Measurements from ENCODE around the gene SUSD6. TPM values are rescaled to one million over a fixed set of nuclear protein-coding genes. Genes with fewer than 3 reads are reported as not detected.

SUSD6 gene
- total RNA-seq, 3 donors from 2014 or later (not counting 1 experiment from before 2014, with no cell fraction given), result 119 to 144 (median 140) TPM

GRCh38 chr14:69631509-69631908 lies 20.1 kb downstream of the SUSD6 start:
- H3K4me1 Mint-ChIP-seq, result peaks cover 97 to 98% of the 10 kb centered on the region in 2 donors
- H3K4me3 ChIP-seq (ENCODE audit: low read length), result no peak overlapping the region
- DNase-seq (no peak), ATAC-seq (no peak)
- WGBS (ENCODE audit: insufficient coverage), result 65% methylated on average over 2 of the region's 4 CpGs
- H3K27ac Mint-ChIP-seq, result peak overlapping the region; percentile 90 to 93
- no peak for TF ChIP-seq CTCF (IDR thresholded peaks at IDR 0.05)
- no peaks in the 10 kb centered on the region for H3K27me3 Mint-ChIP-seq (ENCODE audit: low read depth in 2 of 2)
- H3K27ac ChIP-seq (ENCODE audit: low read length), result no peak overlapping the region
- no peak overlapping the region for H3K4me3 Mint-ChIP-seq
- intact Hi-C loops (cut with micrococcal nuclease), result no loop called here
- no peaks in the 10 kb centered on the region for H3K9me3 ChIP-seq (ENCODE audit: control insufficient read depth, insufficient read depth, low read length)
- H3K9me3 Mint-ChIP-seq, result no peaks in the 10 kb centered on the region
- H3K4me1 ChIP-seq (ENCODE audit: control insufficient read depth, insufficient read depth, low read length), result peaks cover 64% of the 10 kb centered on the region
- H3K27me3 ChIP-seq (ENCODE audit: control insufficient read depth, insufficient read depth, low read length), result no peaks in the 10 kb centered on the region
- H3K36me3 Mint-ChIP-seq, result no peaks in the 10 kb centered on the region
- no peaks in the 10 kb centered on the region for H3K36me3 ChIP-seq (ENCODE audit: control insufficient read depth, insufficient read depth, low read length)

GRCh38 chr14:69632164-69632563 lies 20.8 kb downstream of the SUSD6 start:
- ATAC-seq (no peak), DNase-seq (no peak)
- Mint-ChIP-seq H3K27ac (peak overlapping the region; percentile 90 to 93), H3K36me3 (no peaks in the 10 kb centered on the region), H3K9me3 (no peaks in the 10 kb centered on the region), H3K4me3 (no peak overlapping the region), H3K4me1 (peaks cover 97 to 98% of the 10 kb centered on the region in 2 donors), H3K27me3 (ENCODE audit: low read depth in 2 of 2) (no peaks in the 10 kb centered on the region)
- Histone ChIP-seq H3K4me3 (ENCODE audit: low read length) (no peak overlapping the region), H3K27ac (ENCODE audit: low read length) (no peak overlapping the region), H3K36me3 (ENCODE audit: control insufficient read depth, insufficient read depth, low read length) (no peaks in the 10 kb centered on the region), H3K9me3 (ENCODE audit: control insufficient read depth, insufficient read depth, low read length) (no peaks in the 10 kb centered on the region), H3K4me1 (ENCODE audit: control insufficient read depth, insufficient read depth, low read length) (peaks cover 65% of the 10 kb centered on the region), H3K27me3 (ENCODE audit: control insufficient read depth, insufficient read depth, low read length) (no peaks in the 10 kb centered on the region)
- no peak for TF ChIP-seq CTCF (IDR thresholded peaks at IDR 0.05)
- intact Hi-C loops (cut with micrococcal nuclease), result no loop called here
- 57% methylated on average over 1 of the region's 4 CpGs for WGBS (ENCODE audit: insufficient coverage)

GRCh38 chr14:69632593-69633151 lies 21.3 kb downstream of the SUSD6 start:
- intact Hi-C loops (cut with micrococcal nuclease), result no loop called here
- Histone ChIP-seq H3K4me1 (ENCODE audit: control insufficient read depth, insufficient read depth, low read length) (peaks cover 65% of the 10 kb centered on the region), H3K9me3 (ENCODE audit: control insufficient read depth, insufficient read depth, low read length) (no peaks in the 10 kb centered on the region), H3K27me3 (ENCODE audit: control insufficient read depth, insufficient read depth, low read length) (no peaks in the 10 kb centered on the region), H3K4me3 (ENCODE audit: low read length) (no peak overlapping the region), H3K36me3 (ENCODE audit: control insufficient read depth, insufficient read depth, low read length) (no peaks in the 10 kb centered on the region), H3K27ac (ENCODE audit: low read length) (no peak overlapping the region)
- TF ChIP-seq CTCF (IDR thresholded peaks at IDR 0.05), result no peak
- no peak for ATAC-seq
- Mint-ChIP-seq H3K4me1 (peaks cover 98 to 100% of the 10 kb centered on the region in 2 donors), H3K36me3 (no peaks in the 10 kb centered on the region), H3K4me3 (peak overlapping the region; percentile 14), H3K27me3 (ENCODE audit: low read depth in 2 of 2) (no peaks in the 10 kb centered on the region), H3K27ac (peak overlapping the region; percentile 90 to 93), H3K9me3 (no peaks in the 10 kb centered on the region)
- no peak for DNase-seq
- 80% methylated on average over 5 of the region's 6 CpGs for WGBS (ENCODE audit: insufficient coverage)

- H3K9me3 ChIP-seq (ENCODE audit: control insufficient read depth, insufficient read depth, low read length), result no peaks in the 10 kb centered on the region
- no peaks in the 10 kb centered on the region for H3K9me3 Mint-ChIP-seq
- no peaks in the 10 kb centered on the region for H3K27me3 Mint-ChIP-seq (ENCODE audit: low read depth in 2 of 2)
- 91% methylated on average over 3 of the region's 4 CpGs for WGBS (ENCODE audit: insufficient coverage)
- peaks cover 98 to 100% of the 10 kb centered on the region in 2 donors for H3K4me1 Mint-ChIP-seq
- ATAC-seq, result no peak
- intact Hi-C loops (cut with micrococcal nuclease), result no loop called here
- H3K4me1 ChIP-seq (ENCODE audit: control insufficient read depth, insufficient read depth, low read length), result peaks cover 65% of the 10 kb centered on the region
- H3K4me3 ChIP-seq (ENCODE audit: low read length), result no peak overlapping the region
- no peaks in the 10 kb centered on the region for H3K27me3 ChIP-seq (ENCODE audit: control insufficient read depth, insufficient read depth, low read length)
- peak overlapping the region; percentile 14 for H3K4me3 Mint-ChIP-seq
- H3K27ac Mint-ChIP-seq, result peak overlapping the region; percentile 90 to 93
- DNase-seq, result no peak
- H3K36me3 ChIP-seq (ENCODE audit: control insufficient read depth, insufficient read depth, low read length), result no peaks in the 10 kb centered on the region
- no peak overlapping the region for H3K27ac ChIP-seq (ENCODE audit: low read length)
- no peak for TF ChIP-seq CTCF (IDR thresholded peaks at IDR 0.05)
- H3K36me3 Mint-ChIP-seq, result no peaks in the 10 kb centered on the region
These were observed 21.8 kb downstream of the SUSD6 start for GRCh38 chr14:69633238-69633637.
